Endometrial microvascular endothelial cells (primary cell): ENCODE measurements around the gene EME2. TPM values are rescaled to one million over a fixed set of nuclear protein-coding genes. Genes with fewer than 3 reads are reported as not detected.

ENCODE experiments used
- in situ Hi-C: cut with HindIII; loops from 2 replicates; pipeline ENCODE4 v1.10.0; 2017; ENCODE audit warnings: low sequenced_read_pairs, low pct_unique_long_range_greater_than_20kb; ENCODE audit errors: inconsistent ontology term
- total RNA-seq: library from RNA; depleted of rRNA; stranded (reverse); fragments of >200 nt; gene quantifications from one replicate; pipeline ENCODE4 v1.2.3, GENCODE V29; 2015; ENCODE audit errors: inconsistent ontology term

Gene EME2
- total RNA-seq, 1 donor from 2014 or later, result 3.5 TPM

GRCh38 chr16:1763521-1764511 lies 8.8 kb upstream of the EME2 start:
- in situ Hi-C loops, result no loop called here

- in situ Hi-C loops, result no loop called here
Measured at GRCh38 chr16:1764971-1765370, 7.6 kb upstream of the EME2 start.

GRCh38 chr16:1765826-1766225 lies 6.8 kb upstream of the EME2 start:
- in situ Hi-C loops, result no loop called here

- in situ Hi-C loops, result no loop called here
Measured at GRCh38 chr16:1766231-1766630, 6.4 kb upstream of the EME2 start.

- in situ Hi-C loops, result no loop called here
Measured at GRCh38 chr16:1766701-1767100, 5.9 kb upstream of the EME2 start.

- in situ Hi-C loops, result no loop called here
Measured at GRCh38 chr16:1767116-1767994, 5.3 kb upstream of the EME2 start.

GRCh38 chr16:1768061-1768766 lies 4.4 kb upstream of the EME2 start:
- in situ Hi-C loops, result no loop called here

- in situ Hi-C loops, result no loop called here
Measured at GRCh38 chr16:1768767-1769401, 3.7 kb upstream of the EME2 start.

GRCh38 chr16:1769402-1770300 lies 3.0 kb upstream of the EME2 start:
- in situ Hi-C loops, result no loop called here

- in situ Hi-C loops, result no loop called here
Measured at GRCh38 chr16:1770328-1771187, 2.1 kb upstream of the EME2 start.

- in situ Hi-C loops, result no loop called here
Measured at GRCh38 chr16:1771188-1771863, 1.3 kb upstream of the EME2 start, which contains the start of gene NME3. NME3 (minus strand) TSS chr16:1771543; CDS start chr16:1771534, 9 bp downstream.

GRCh38 chr16:1771864-1772361 lies 697 bp upstream of the EME2 start:
- in situ Hi-C loops, result no loop called here

- in situ Hi-C loops, result no loop called here
Measured at GRCh38 chr16:1772908-1773702, 495 bp downstream of the EME2 start, which contains the start of gene MRPS34. MRPS34 (minus strand) TSS chr16:1773134; CDS start chr16:1773119, 15 bp downstream.

GRCh38 chr16:1773703-1774447 lies 1.3 kb downstream of the EME2 start:
- in situ Hi-C loops, result no loop called here

- in situ Hi-C loops, result no loop called here
Measured at GRCh38 chr16:1774448-1774780, 1.8 kb downstream of the EME2 start.
